ENCODE results near the gene DNER. TPM values are rescaled to one million over a fixed set of nuclear protein-coding genes. Genes with fewer than 3 reads are reported as not detected.
A peak's percentile ranks its signal among the peaks of the same experiment; 100 is the strongest.

Gene DNER
- total and polyA plus RNA-seq, 2 experiments from 2014 or later, result not detected

- Histone ChIP-seq H3K36me3 (no peaks in the 10 kb centered on the region), H3K9me3 (ENCODE audit: low read depth) (no peaks in the 10 kb centered on the region), H3K4me3 (no peak overlapping the region), H3K27ac (no peak overlapping the region), H3K4me1 (ENCODE audit: low read depth) (no peaks in the 10 kb centered on the region), H3K27me3 (no peaks in the 10 kb centered on the region)
- no peak for TF ChIP-seq CTCF (IDR thresholded peaks at IDR 0.05; ENCODE audit: low read depth, low read length)
- peak in 1 of 2 donors; percentile 1 for DNase-seq (ENCODE audit: low read depth in 1 of 2, low spot score in 1 of 2)
These were observed 174.7 kb downstream of the DNER start for GRCh38 chr2:229539628-229540027.

- Histone ChIP-seq H3K4me1 (ENCODE audit: low read depth) (peaks cover 3% of the 10 kb centered on the region), H3K27ac (no peak overlapping the region), H3K4me3 (no peak overlapping the region), H3K27me3 (no peaks in the 10 kb centered on the region), H3K36me3 (no peaks in the 10 kb centered on the region), H3K9me3 (ENCODE audit: low read depth) (no peaks in the 10 kb centered on the region)
- no peak for TF ChIP-seq CTCF (IDR thresholded peaks at IDR 0.05; ENCODE audit: low read depth, low read length)
- no peak for DNase-seq (ENCODE audit: low read depth in 1 of 2, low spot score in 1 of 2)
These were observed 182.8 kb downstream of the DNER start for GRCh38 chr2:229531594-229531993.

- H3K27ac ChIP-seq, result no peak overlapping the region
- peaks cover 3% of the 10 kb centered on the region for H3K4me1 ChIP-seq (ENCODE audit: low read depth)
- H3K27me3 ChIP-seq, result no peaks in the 10 kb centered on the region
- no peaks in the 10 kb centered on the region for H3K36me3 ChIP-seq
- DNase-seq (ENCODE audit: low read depth in 1 of 2, low spot score in 1 of 2), result no peak
- TF ChIP-seq CTCF (IDR thresholded peaks at IDR 0.05; ENCODE audit: low read depth, low read length), result no peak
- no peak overlapping the region for H3K4me3 ChIP-seq
- H3K9me3 ChIP-seq (ENCODE audit: low read depth), result no peaks in the 10 kb centered on the region
These were observed 183.9 kb downstream of the DNER start for GRCh38 chr2:229530434-229530833.

- H3K27ac ChIP-seq, result no peak overlapping the region
- no peak overlapping the region for H3K4me3 ChIP-seq
- no peaks in the 10 kb centered on the region for H3K36me3 ChIP-seq
- H3K9me3 ChIP-seq (ENCODE audit: low read depth), result no peaks in the 10 kb centered on the region
- TF ChIP-seq CTCF (IDR thresholded peaks at IDR 0.05; ENCODE audit: low read depth, low read length), result no peak
- no peaks in the 10 kb centered on the region for H3K27me3 ChIP-seq
- DNase-seq (ENCODE audit: low read depth in 1 of 2, low spot score in 1 of 2), result no peak
- H3K4me1 ChIP-seq (ENCODE audit: low read depth), result peaks cover 3% of the 10 kb centered on the region
These were observed 185.5 kb downstream of the DNER start for GRCh38 chr2:229528846-229529245.

- Histone ChIP-seq H3K4me1 (ENCODE audit: low read depth) (peaks cover 3% of the 10 kb centered on the region), H3K27ac (no peak overlapping the region), H3K36me3 (no peaks in the 10 kb centered on the region), H3K9me3 (ENCODE audit: low read depth) (no peaks in the 10 kb centered on the region), H3K4me3 (no peak overlapping the region), H3K27me3 (no peaks in the 10 kb centered on the region)
- no peak for DNase-seq (ENCODE audit: low read depth in 1 of 2, low spot score in 1 of 2)
- TF ChIP-seq CTCF (IDR thresholded peaks at IDR 0.05; ENCODE audit: low read depth, low read length), result no peak
These were observed 187.4 kb downstream of the DNER start for GRCh38 chr2:229526951-229527350.

- Histone ChIP-seq H3K4me1 (ENCODE audit: low read depth) (peaks cover 3% of the 10 kb centered on the region), H3K27ac (no peak overlapping the region), H3K27me3 (no peaks in the 10 kb centered on the region), H3K36me3 (no peaks in the 10 kb centered on the region), H3K4me3 (no peak overlapping the region), H3K9me3 (ENCODE audit: low read depth) (no peaks in the 10 kb centered on the region)
- DNase-seq (ENCODE audit: low read depth in 1 of 2, low spot score in 1 of 2), result no peak
- no peak for TF ChIP-seq CTCF (IDR thresholded peaks at IDR 0.05; ENCODE audit: low read depth, low read length)
These were observed 189.6 kb downstream of the DNER start for GRCh38 chr2:229524799-229525198.

All from cardiac muscle cell (in vitro differentiated cells and primary cell).